Skeletal muscle tissue (tissue), 4 donors: ENCODE results near the gene LRRN4. TPM values are rescaled to one million over a fixed set of nuclear protein-coding genes. Genes with fewer than 3 reads are reported as not detected.

ENCODE experiments used
- H3K27ac ChIP-seq: one replicate; pipeline ENCODE4 v1.7.0; 2013; ENCODE audit warnings: mild to moderate bottlenecking, low read depth, low read length, inconsistent platforms
- H3K27me3 ChIP-seq, 3 donors: one replicate each; pipeline ENCODE4 v1.7.0; 2013; ENCODE audit warnings: low read length in 3 of 3; ENCODE audit not compliant: control insufficient read depth in 3 of 3, insufficient read depth in 3 of 3
- H3K36me3 ChIP-seq, 3 donors: one replicate each; pipeline ENCODE4 v1.7.0; 2013; ENCODE audit warnings: low read length in 3 of 3; ENCODE audit not compliant: control insufficient read depth in 3 of 3, insufficient read depth in 3 of 3
- H3K4me1 ChIP-seq, 3 donors: one replicate each; pipeline ENCODE4 v1.7.0; 2013; ENCODE audit warnings: low read length in 3 of 3, mild to moderate bottlenecking in 3 of 3; ENCODE audit not compliant: control insufficient read depth in 3 of 3, insufficient read depth in 3 of 3
- H3K4me3 ChIP-seq, 3 donors: one replicate each; pipeline ENCODE4 v1.7.0; 2013; ENCODE audit warnings: low read length in 3 of 3
- H3K9ac ChIP-seq, 3 donors: one replicate each; pipeline ENCODE4 v1.7.0; 2013; ENCODE audit warnings: low read length in 3 of 3, mild to moderate bottlenecking in 3 of 3, moderate library complexity in 2 of 3, low read depth in 1 of 3
- H3K9me3 ChIP-seq, 3 donors: one replicate each; pipeline ENCODE4 v1.7.0; 2013; ENCODE audit warnings: low read length in 3 of 3; ENCODE audit not compliant: control insufficient read depth in 3 of 3
- total RNA-seq: library from RNA; depleted of rRNA; stranded (reverse); fragments of >200 nt; gene quantifications from one replicate; pipeline ENCODE4 v1.2.3, GENCODE V29; 2014
- donor health status: Osteomylitis.

LRRN4 gene
- under 0.01 TPM for total RNA-seq

GRCh38 chr20:6053776-6054688 is at the start of gene LRRN4:
LRRN4 (minus strand) TSS chr20:6054060; CDS start chr20:6052799, 1,261 bp downstream.
- Histone ChIP-seq H3K27ac (no peak within 1 kb of the TSS), H3K27me3 (peaks cover 12 to 40% (median 30%) of the 10 kb centered on the region in 3 donors), H3K36me3 (peaks cover 0 to 2% (median 0%) of the 10 kb centered on the region in 3 donors), H3K9ac (no peak within 1 kb of the TSS), H3K4me1 (peaks cover 11 to 15% (median 14%) of the 10 kb centered on the region in 3 donors), H3K9me3 (no peaks in the 10 kb centered on the region), H3K4me3 (no peak within 1 kb of the TSS)

GRCh38 chr20:6103301-6103700 is 49.4 kb upstream of the LRRN4 start:
- H3K4me3 ChIP-seq = no peak overlapping the region
- no peak overlapping the region for H3K9ac ChIP-seq
- no peaks in the 10 kb centered on the region for H3K36me3 ChIP-seq
- no peaks in the 10 kb centered on the region for H3K27me3 ChIP-seq
- no peak overlapping the region for H3K27ac ChIP-seq
- H3K9me3 ChIP-seq = no peaks in the 10 kb centered on the region
- H3K4me1 ChIP-seq = no peaks in the 10 kb centered on the region

- no peak overlapping the region for H3K4me3 ChIP-seq
These were observed 47.5 kb upstream of the LRRN4 start for GRCh38 chr20:6101346-6101745.

GRCh38 chr20:6100246-6100645 is 46.4 kb upstream of the LRRN4 start:
- no peaks in the 10 kb centered on the region for H3K4me1 ChIP-seq
- H3K9me3 ChIP-seq = no peaks in the 10 kb centered on the region
- no peaks in the 10 kb centered on the region for H3K36me3 ChIP-seq
- no peak overlapping the region for H3K4me3 ChIP-seq
- no peak overlapping the region for H3K9ac ChIP-seq
- no peak overlapping the region for H3K27ac ChIP-seq
- H3K27me3 ChIP-seq = no peaks in the 10 kb centered on the region

More at GRCh38 chr20:6101346-6101745, 47.5 kb upstream of the LRRN4 start:
- H3K27me3 ChIP-seq = no peaks in the 10 kb centered on the region
- no peaks in the 10 kb centered on the region for H3K4me1 ChIP-seq
- no peaks in the 10 kb centered on the region for H3K36me3 ChIP-seq
- H3K9ac ChIP-seq = no peak overlapping the region
- H3K27ac ChIP-seq = no peak overlapping the region
- H3K9me3 ChIP-seq = no peaks in the 10 kb centered on the region

GRCh38 chr20:6099819-6100218 is 46.0 kb upstream of the LRRN4 start:
- Histone ChIP-seq H3K4me3 (no peak overlapping the region), H3K36me3 (no peaks in the 10 kb centered on the region), H3K27ac (no peak overlapping the region), H3K27me3 (no peaks in the 10 kb centered on the region), H3K4me1 (no peaks in the 10 kb centered on the region), H3K9me3 (no peaks in the 10 kb centered on the region), H3K9ac (no peak overlapping the region)

- no peak overlapping the region for H3K27ac ChIP-seq
- no peaks in the 10 kb centered on the region for H3K9me3 ChIP-seq
- no peaks in the 10 kb centered on the region for H3K4me1 ChIP-seq
- no peaks in the 10 kb centered on the region for H3K36me3 ChIP-seq
- H3K4me3 ChIP-seq = no peak overlapping the region
- no peak overlapping the region for H3K9ac ChIP-seq
- H3K27me3 ChIP-seq = no peaks in the 10 kb centered on the region
These were observed 41.5 kb upstream of the LRRN4 start for GRCh38 chr20:6095409-6095808.

GRCh38 chr20:6094565-6094964 is 40.7 kb upstream of the LRRN4 start:
- Histone ChIP-seq H3K4me1 (no peaks in the 10 kb centered on the region), H3K4me3 (no peak overlapping the region), H3K36me3 (no peaks in the 10 kb centered on the region), H3K27ac (no peak overlapping the region), H3K27me3 (no peaks in the 10 kb centered on the region), H3K9me3 (no peaks in the 10 kb centered on the region), H3K9ac (no peak overlapping the region)

- H3K4me3 ChIP-seq = no peak overlapping the region
- H3K27ac ChIP-seq = no peak overlapping the region
- H3K27me3 ChIP-seq = no peaks in the 10 kb centered on the region
- no peaks in the 10 kb centered on the region for H3K9me3 ChIP-seq
- H3K9ac ChIP-seq = no peak overlapping the region
- H3K36me3 ChIP-seq = no peaks in the 10 kb centered on the region
- no peaks in the 10 kb centered on the region for H3K4me1 ChIP-seq
These were observed 40.2 kb upstream of the LRRN4 start for GRCh38 chr20:6094063-6094462.

- Histone ChIP-seq H3K27me3 (no peaks in the 10 kb centered on the region), H3K9ac (no peak overlapping the region), H3K27ac (no peak overlapping the region), H3K4me1 (no peaks in the 10 kb centered on the region), H3K4me3 (no peak overlapping the region), H3K36me3 (no peaks in the 10 kb centered on the region), H3K9me3 (no peaks in the 10 kb centered on the region)
These were observed 37.8 kb upstream of the LRRN4 start for GRCh38 chr20:6091661-6092060.

GRCh38 chr20:6086868-6087267 is 33.0 kb upstream of the LRRN4 start:
- no peak overlapping the region for H3K27ac ChIP-seq
- H3K27me3 ChIP-seq = no peaks in the 10 kb centered on the region
- H3K9ac ChIP-seq = no peak overlapping the region
- no peaks in the 10 kb centered on the region for H3K9me3 ChIP-seq
- no peaks in the 10 kb centered on the region for H3K4me1 ChIP-seq
- no peak overlapping the region for H3K4me3 ChIP-seq
- H3K36me3 ChIP-seq = no peaks in the 10 kb centered on the region
